Effector CD4-positive, alpha-beta T cell (primary cell): ENCODE measurements around the gene AVP. TPM values are rescaled to one million over a fixed set of nuclear protein-coding genes. Genes with fewer than 3 reads are reported as not detected.
"Not testable (repeated sequence)": the region's sequence is repeated elsewhere in the genome, so short reads cannot be mapped to it uniquely, and the experiment has no call there.

Experiments
- DNase-seq: peaks from one replicate; pipeline ENCODE4 v3.0.0-alpha.2; 2020
- total RNA-seq: gene quantifications from one replicate; lab custom pipeline; 2026; lab: John Stamatoyannopoulos, UW

Gene AVP, protein sequence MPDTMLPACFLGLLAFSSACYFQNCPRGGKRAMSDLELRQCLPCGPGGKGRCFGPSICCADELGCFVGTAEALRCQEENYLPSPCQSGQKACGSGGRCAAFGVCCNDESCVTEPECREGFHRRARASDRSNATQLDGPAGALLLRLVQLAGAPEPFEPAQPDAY
- total RNA-seq = not detected

DNA sequence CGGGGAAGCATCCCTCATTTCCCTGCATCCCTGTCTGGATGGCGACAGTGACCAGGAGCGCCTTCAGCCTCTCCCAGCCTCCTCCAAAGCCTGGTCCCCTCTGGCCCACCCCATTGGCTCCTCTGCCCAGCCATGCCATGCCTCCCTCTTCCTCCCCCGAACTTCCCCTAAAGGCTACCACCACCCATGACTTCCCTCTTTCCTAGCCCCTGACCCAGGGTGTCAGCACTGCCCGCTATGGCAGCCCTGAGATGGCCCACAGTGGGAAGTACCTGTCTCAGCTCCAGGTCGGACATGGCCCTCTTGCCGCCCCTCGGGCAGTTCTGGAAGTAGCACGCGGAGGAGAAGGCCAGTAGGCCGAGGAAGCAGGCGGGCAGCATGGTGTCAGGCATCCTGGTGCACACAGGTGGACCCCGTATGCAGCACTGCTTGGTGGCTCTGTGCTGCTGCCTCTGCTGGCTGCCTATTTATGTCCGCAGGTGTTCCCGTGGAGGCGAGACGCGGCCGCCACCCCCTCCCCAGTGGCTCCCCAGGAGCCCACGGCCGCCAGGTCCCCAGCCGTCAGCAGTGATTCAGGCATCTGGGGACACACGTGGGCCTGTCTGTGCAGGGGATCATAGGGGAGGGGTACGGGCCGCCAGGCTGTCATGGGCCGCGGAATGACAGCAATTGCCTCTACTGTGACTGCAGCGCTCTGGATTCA is at the start of gene AVP:
TSS of gene AVP (minus strand) at position 442 of the 703 bp plus-strand sequence. CDS start at position 392, 50 bp downstream.
- no peak for DNase-seq

DNA sequence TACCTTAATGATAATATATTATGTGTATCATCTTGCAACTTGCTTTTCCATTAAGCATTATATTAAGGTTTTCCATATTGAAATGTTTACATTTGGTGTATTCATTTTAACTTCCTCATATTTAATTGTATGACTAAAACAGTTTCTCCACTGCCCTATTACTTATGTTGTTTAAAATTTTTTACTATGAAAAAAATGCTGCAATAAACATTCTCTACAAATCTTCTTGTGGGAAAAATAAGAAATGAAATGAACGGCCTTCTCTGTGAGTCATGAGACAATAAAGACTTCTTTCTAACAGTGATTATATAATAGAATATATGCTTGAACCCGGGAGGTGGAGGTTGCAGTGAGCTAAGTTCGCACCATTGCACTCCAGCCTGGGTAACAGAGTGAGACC is 49.6 kb upstream of the AVP start:
- no peak for DNase-seq

DNA sequence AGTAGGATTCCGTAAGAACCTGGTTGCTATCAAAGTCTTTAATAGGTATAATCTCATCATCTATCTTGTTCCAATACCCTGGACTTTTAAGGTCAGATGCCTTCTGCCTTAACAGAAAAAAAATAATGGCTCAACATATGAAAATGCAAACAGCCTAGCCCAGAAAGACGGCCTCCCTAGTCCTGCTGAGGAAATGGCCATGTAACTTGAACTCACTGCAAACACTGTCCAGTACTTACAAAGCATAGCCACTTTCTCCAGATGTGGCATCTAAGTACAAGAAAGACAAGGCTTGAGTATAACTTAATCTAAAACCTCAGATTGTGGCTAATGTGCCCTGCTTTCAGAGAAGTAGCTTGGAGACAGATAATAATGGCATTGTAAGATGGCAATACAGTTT is 48.6 kb upstream of the AVP start:
- no peak for DNase-seq

DNA sequence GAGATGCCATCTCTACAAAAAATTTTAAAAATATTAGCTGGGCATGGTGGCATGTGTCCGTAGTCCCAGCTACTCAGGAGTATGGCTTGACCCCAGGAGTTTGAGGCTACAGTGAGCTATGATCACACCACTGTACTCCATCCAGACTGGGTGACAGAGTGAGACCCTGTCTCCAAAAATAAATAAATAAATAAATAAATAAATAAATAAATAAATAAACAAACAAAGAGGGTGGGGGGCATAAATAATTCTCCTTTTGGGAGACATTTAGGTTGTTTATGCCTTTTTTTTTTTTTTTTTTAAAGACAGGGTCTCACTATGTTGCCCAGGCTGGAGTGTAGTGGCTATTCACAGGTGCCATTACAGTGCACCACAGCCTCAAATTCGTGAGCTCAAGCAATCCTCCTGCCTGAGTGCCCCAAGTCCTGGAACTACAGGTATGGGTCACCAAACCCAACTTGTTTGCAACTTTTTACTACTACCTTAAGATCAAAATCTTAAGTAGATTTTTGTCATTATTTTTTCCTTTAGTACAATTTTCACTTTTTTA is 45.6 kb upstream of the AVP start:
- no peak for DNase-seq

DNA sequence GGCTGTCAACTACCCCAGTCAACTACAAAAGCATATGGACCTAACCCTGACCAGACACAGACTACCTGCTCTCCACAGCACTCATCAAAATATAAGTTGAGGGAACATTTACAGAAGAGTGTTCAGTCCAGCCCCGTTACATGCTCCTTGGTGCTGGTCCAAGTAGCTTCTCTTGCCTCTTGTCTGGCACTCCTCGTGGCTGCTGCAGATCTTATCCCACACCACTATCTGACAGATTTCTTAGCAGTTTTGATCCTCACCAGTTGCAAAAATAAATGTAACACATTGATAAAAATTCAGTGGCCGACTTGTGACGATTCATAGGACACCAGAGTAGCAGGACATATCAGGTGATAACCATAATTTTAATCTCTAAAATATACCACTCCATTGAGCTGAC is 44.6 kb upstream of the AVP start:
- no peak for DNase-seq

DNA sequence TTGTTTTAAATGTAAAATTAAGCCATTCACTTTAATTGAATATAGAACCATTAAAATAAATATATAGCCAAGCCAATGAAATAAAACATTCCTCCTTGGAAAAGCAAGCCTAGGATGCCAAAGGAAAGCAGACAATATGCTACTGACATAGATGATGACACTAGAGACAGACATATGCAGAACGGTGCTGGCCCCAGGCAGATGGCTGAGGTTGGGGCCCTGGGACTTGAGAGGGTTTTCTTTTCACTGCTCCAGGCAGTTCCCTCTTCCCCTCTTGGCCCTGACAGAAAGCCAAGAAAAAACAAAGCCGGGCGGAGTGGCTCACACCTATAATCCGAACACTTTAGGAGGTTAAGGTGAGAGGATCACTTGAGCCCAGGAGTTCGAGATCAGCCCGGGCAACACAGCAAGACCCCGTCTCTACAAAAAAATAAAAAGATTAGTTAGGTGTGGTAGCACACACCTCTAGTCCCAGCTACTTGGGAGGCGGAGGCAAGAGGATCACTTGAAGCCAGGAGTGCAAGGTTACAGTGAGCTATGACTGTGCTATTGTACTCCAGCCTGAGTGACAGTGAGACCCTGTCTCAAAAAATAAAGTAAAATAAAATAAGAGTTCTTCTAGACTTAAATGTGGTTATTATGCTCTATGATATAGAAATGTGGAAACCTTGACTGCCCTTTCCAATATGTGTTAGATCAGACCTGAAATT is 43.9 kb upstream of the AVP start:
- no peak for DNase-seq

DNA sequence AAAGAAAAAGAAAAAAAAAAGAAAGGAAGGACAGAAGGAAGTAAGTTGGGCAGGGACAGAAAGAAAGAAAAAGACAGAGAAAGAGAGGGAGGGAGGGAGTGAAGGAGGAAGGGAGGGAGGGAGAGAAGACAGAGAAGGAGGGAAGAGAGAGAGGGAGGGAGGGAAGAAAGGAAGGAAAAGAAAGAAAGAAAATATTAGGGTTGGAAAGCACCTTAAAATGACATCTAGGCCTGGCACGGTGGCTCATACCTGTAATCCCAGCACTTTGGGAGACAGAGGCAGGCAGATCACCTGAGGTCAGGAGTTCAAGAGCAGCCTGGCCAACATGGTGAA is 42.0 kb upstream of the AVP start:
- DNase-seq = no peak

DNA sequence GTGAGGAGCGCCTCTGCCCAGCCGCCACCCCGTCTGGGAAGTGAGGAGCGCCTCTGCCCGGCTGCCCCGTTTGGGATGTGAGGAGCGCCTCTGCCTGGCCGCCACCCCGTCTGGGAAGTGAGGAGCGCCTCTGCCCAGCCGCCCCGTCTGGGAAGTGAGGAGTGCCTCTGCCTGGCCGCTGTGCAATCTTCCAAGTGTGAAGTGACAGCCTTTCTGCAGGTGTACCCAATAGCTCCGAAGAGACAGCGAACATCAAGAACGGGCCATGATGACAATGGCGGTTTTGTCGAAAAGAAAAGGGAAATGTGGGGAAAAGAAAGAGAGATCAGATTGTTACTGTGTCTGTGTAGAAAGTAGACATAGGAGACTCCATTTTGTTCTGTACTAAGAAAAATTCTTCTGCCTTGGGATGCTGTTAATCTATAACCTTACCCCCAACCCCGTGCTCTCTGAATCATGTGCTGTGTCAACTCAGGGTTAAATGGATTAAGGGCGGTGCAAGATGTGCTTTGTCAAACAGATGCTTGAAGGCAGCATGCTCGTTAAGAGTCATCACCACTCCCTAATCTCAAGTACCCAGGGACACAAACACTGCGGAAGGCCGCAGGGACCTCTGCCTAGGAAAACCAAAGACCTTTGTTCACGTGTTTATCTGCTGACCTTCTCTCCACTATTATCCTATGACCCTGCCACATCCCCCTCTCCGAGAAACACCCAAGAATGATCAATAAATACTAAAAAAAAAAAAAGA is 41.4 kb upstream of the AVP start:
- DNase-seq = not testable (repeated sequence)

DNA sequence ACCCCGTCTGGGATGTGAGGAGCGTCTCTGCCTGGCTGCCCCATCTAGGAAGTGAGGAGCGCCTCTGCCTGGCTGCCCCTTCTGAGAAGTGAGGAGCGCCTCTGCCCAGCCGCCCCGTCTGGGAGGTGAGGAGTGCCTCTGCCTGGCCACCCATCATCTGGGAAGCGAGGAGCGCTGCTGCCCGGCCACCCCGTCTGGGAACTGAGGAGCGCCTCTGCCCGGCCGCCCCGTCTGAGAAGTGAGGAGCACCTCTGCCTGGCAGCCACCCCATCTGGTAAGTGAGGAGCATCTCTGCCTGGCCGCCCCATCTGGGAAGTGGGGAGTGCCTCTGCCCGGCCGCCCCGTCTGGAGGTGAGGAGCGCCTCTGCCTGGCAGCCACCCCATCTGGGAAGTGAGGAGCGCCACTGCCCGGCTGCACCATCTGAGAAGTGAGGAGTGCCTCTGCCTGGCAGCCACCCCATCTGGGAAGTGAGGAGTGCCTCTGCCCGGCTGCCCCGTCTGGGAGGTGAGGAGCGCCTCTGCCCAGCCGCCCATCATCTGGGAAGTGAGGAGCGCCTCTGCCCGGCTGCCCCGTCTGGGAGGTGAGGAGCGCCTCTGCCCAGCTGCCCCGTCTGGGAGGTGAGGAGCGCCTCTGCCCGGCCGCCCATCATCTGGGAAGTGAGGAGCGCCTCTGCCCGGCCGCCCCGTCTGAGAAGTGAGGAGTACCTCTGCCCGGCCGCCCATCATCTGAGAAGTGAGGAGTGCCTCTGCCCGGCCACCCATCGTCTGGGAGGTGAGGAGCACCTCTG is 40.4 kb upstream of the AVP start:
- DNase-seq = not testable (repeated sequence)

DNA sequence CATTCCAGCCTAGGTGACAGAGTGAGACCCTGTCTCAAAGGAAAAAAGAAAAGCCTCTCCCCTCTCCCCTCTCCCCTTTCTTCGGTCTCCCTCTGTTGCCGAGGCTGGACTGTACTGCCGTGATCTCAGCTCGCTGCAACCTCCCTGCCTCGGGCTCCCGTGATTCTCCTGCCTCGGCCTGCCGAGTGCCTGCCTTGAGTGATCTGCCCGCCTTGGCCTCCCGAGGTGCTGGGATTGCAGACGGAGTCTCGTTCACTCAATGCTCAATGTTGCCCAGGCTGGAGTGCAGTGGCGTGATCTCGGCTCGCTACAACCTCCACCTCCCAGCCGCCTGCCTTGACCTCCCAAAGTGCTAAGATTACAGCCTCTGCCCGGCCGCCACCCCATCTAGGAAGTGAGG is 39.6 kb upstream of the AVP start:
- DNase-seq = not testable (repeated sequence)

DNA sequence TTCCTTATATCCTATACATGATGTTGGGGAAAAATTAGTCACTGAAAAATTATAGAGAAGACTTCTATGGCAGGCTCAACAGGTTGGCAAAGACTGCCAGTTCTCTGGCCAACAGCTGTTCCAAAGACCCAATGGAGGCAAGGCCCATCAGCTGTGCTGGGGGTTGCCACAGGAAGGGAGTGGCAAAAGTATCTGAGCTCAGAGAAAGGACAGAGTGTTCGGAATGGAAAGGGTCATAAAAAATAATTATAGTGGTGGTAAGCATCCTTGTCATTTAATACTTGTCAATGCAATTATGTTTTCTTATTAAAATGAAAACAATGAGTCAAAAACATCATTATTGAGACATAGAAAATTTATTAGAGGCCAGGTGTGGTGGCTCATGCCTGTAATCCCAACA is 39.0 kb upstream of the AVP start:
- DNase-seq = no peak

DNA sequence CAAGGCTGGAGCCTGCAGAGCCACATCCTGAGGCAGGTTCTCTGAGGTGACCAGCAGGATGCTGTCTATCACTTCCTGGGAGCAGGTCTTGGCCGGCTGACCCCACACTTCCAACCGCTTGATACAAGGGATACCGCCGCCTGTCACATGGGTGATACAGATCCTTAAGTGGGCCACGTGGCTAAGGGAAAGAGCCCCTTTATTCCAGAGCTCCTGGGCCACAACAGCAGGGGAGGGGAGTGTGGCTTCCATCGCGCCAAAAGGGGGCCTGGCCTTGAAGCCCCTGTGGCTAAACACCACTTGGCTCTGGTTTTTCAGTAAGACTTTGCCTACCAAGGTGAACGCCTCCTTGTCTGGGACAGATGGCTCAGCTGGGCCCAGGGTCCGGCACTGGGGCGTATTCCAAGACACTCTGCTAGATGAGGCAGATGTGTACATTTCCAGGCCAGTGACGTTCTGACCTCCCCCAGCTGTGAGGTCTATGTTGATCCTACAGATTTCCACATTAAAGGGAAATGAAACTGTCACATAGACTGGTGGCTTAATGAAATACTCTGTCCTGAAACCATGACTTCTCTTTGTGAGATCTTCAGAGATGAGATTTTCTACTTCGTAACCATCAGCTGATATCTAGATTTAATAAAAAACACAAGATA is 37.6 kb upstream of the AVP start:
- DNase-seq = no peak

DNA sequence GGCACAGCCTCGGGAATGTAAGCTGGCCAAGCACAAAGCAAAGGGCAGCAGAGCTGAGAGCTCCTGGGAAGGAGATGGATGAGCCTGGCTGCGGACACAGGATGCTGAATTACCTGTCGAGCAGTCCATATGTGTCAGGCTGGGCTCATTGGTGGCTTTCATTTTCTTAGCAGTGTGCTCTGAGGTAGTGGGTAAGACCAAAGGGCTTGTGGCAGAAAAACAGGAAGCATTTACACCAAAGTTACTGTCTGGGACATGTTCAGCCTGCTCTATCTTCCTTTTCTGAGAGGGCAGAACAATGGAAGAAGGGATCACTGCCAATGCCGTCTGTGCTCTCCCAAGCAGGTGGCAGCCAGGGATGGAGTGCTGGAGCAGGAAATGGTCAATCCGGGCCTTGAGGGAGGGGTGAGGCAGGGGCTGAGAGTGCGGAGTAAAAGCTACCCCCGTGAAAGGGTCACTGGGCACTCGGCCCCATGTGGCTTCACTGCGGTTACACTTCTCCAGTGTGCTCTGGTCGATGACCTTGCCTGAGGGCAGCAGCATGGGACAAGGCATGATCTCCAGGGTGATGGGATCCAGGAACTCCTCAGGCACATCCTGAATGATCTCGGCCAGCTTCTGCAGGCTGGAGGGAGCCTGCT is 36.9 kb upstream of the AVP start:
- peak; percentile 15 for DNase-seq

DNA sequence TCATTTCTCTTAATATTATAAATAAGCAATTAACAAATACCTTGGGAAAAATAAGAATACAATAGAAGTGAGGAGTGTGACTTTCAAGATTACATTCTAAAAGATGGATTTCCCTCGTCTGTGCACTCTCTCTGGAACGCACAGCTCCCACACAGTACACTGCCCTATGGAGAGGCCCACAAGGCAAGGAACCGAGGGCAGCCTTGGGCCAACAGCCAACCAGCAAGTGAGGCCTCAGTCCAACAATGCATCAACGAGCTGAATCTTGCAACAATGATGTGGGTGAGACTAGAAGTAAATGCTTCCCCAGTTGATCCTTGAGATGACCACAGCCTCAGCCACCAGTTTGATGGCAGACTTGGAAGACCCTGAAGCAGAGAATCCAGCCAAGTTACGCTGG is 34.5 kb upstream of the AVP start:
- no peak for DNase-seq

DNA sequence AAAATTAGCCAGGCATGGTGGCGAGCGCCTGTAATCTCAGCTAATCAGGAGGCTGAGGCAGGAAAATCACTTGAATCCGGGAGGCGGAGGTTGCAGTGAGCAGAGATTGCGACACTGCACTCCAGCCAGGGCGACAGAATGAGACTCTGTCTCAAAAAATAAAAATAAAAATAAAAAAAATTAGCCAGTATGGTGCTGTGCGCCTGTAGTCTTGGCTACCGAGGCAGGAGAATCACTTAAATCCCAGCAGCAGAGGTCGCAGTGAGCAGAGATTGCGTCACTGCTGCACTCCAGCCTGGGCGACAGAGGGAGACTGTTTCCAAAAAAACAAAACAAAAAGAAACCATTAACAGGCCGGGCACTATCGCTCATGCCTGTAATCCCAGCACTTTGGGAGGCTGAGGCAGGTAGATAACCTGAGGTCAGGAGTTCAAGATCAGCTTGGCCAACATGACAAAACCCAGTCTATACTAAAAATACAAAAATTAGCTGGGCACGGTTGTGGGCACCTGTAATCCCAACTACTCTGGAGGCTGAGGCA is 33.4 kb upstream of the AVP start:
- DNase-seq = peak; percentile 27

DNA sequence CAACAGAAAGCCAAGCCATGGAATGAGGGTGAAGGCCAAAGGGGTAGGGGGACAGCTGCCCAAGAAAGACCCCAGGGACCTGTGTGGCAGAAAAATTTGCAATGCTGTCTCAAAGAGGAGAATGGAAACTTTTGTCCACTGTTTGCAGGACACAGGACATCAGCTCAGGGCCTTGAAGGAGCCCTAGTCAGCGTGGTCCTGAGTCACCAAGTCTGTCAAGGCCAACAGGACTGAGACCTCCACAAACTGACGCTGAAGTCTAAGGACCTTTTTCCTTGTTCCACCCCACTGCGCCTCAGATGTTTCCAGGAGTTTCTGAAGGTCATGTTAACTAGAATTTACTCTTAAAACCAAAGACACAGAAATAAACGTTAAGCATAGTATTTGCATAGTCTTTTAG is 31.8 kb upstream of the AVP start:
- DNase-seq = no peak

DNA sequence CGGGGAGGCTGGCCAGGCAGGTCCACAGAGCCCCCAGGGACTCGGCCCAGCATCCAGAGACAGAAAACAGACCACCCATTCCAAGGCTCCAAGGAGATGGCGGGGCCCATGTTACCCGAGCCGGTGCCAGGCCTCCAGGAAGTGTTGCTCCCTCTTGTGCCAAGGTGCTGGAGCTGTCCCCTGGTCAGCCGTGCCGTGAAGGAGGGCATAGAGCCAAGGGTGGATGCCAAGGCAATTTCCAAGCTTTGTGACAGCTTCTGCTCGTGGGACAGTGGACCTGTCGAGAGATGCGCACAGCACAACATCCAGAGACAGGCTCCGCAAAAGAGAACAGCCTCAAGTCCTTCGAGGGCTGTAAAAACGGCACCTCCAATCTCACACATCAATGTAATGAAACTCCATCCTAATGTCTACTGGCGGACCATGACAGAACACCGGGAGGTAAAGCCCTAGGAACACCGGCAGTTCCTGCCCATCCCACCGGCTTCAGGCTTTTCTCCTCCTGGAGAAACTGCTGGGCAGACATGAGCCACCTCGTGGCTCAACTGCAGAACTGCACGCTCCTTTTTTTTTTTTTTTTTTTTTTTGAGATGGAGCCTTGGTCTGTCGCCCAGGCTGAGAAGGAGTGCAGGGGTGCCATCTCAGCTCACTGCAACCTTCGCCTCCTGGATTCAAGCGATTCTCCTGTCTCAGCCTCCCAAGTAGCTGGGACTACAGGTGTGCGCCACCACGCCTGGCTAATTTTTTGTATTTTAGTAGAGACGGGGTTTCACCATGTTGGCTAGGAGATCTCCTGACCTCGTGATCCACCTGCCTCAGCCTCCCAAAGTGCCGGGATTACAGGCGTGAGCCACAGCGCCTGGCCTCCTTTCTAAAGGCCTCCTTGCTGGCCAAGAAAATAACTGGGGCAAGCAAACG is 30.9 kb upstream of the AVP start:
- no peak for DNase-seq

DNA sequence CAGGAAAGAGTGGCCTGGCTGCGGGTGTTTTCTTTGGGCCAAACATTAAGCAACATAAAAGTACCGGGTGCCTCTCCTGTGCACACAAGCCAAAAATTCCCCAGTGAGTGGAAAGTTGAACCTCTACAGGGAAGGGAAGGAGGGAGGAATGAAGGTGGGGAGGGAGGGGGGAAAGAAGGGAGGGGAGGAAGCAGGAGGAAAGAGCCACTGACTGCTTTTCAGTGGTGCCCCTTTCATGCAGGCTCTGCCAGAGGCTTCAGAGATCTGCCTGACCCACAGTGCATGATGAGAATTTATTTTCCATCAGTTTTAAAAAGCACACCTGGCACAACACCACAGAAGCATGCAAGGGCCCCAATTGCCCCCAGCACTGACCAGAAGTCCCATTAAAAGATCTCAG is 27.5 kb upstream of the AVP start:
- DNase-seq = no peak

DNA sequence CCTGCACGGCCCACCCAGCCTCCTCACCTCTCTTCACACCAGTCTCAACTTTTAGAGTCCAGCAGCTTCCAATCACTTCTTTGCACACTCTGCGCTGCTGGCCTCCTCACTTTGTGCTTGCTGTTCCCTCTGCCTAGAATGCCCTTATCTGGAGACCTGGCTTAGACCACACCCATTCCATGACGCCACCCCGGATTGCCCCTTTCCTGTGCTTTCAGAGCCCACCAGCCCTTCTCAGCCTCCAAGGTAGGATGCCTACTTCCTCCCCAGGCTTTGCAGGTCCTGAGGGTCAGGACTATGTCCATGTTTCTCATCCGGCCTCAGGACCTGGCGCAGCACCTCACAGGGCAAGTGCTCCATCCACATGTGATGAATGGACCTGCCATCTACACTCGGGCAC is 27.0 kb upstream of the AVP start:
- DNase-seq = no peak
